HepG2 (cell line): ENCODE data around the gene PACS2. TPM values are rescaled to one million over a fixed set of nuclear protein-coding genes. Genes with fewer than 3 reads are reported as not detected.
A peak's percentile ranks its signal among the peaks of the same experiment; 100 is the strongest.

Experiments
- ATAD3A ChIP-seq: sonication (generic); formaldehyde crosslinking; IDR thresholded peaks from 2 replicates; pipeline ENCODE4 v1.4.0; 2020; ENCODE audit warnings: missing genetic modification reagents
- ATF7 ChIP-seq, 2 experiments: fragments of 450-650 bp in 1 of 2; sonication (generic) in 1 of 2; formaldehyde crosslinking in 1 of 2; IDR thresholded peaks; 2 replicates each; pipeline versions ENCODE4 v1.4.0 to v1.6.1; 2016 to 2020; ENCODE audit warnings: antibody characterized with exemption in 1 of 2, mild to moderate bottlenecking in 1 of 2, missing genetic modification reagents in 1 of 2
- ATM ChIP-seq: fragments of 450-650 bp; IDR thresholded peaks from 2 replicates; pipeline ENCODE4 v1.7.1; 2017; ENCODE audit warnings: mild to moderate bottlenecking, borderline replicate concordance
- CREB1 ChIP-seq, 2 experiments: fragments of 450-650 bp in 1 of 2; IDR thresholded peaks; 2 replicates each; pipeline ENCODE4 v1.6.1; 2016 to 2017; ENCODE audit warnings: control low read depth in 1 of 2, mild to moderate bottlenecking in 1 of 2, missing compliant biosample characterization in 1 of 2, missing genetic modification characterization in 1 of 2
- GTF2F1 ChIP-seq: fragments of 150-350 bp; IDR thresholded peaks from 2 replicates; pipeline ENCODE4 v1.6.1; 2014; ENCODE audit warnings: low read length
- HNF4G ChIP-seq, 2 experiments: sonication (generic) in 1 of 2; formaldehyde crosslinking in 1 of 2; IDR thresholded peaks; 2 replicates each; pipeline versions ENCODE4 v1.4.0 to v1.6.1; 2011 to 2020; ENCODE audit warnings: borderline replicate concordance in 2 of 2, low read depth in 2 of 2, mild to moderate bottlenecking in 2 of 2, low read length in 1 of 2, missing genetic modification reagents in 1 of 2, moderate library complexity in 1 of 2
- HOXA5 ChIP-seq: sonication (generic); formaldehyde crosslinking; IDR thresholded peaks from 2 replicates; pipeline ENCODE4 v1.4.0; 2020; ENCODE audit warnings: missing genetic modification reagents
- HOXA9 ChIP-seq: sonication (generic); formaldehyde crosslinking; IDR thresholded peaks from 2 replicates; pipeline ENCODE4 v1.8.1; 2022; ENCODE audit warnings: missing genetic modification reagents, mild to moderate bottlenecking, moderate library complexity, borderline replicate concordance
- KLF9 ChIP-seq: IDR thresholded peaks from 2 replicates; pipeline ENCODE4 v1.6.1; 2016; ENCODE audit warnings: low read depth
- RARA ChIP-seq: IDR thresholded peaks from 2 replicates; pipeline ENCODE4 v1.6.1; 2016; ENCODE audit warnings: missing genetic modification reagents, missing compliant biosample characterization
- SCMH1 ChIP-seq: sonication (generic); formaldehyde crosslinking; IDR thresholded peaks from 2 replicates; pipeline ENCODE4 v1.9.0; 2021; ENCODE audit warnings: missing genetic modification reagents, mild to moderate bottlenecking, borderline replicate concordance
- TP53 ChIP-seq: sonication (generic); formaldehyde crosslinking; conservative IDR thresholded peaks from 2 replicates; pipeline ENCODE4 v1.4.0; 2020; ENCODE audit warnings: missing genetic modification reagents
- ZBTB4 ChIP-seq: sonication (generic); formaldehyde crosslinking; IDR thresholded peaks from 2 replicates; pipeline ENCODE4 v1.4.0; 2020; ENCODE audit warnings: missing genetic modification reagents, mild to moderate bottlenecking, borderline replicate concordance
- ZFAT ChIP-seq: sonication (generic); formaldehyde crosslinking; conservative IDR thresholded peaks from 2 replicates; pipeline ENCODE4 v1.8.1; 2023; ENCODE audit warnings: missing genetic modification reagents, inconsistent platforms
- ZIK1 ChIP-seq: sonication (generic); formaldehyde crosslinking; IDR thresholded peaks from 2 replicates; pipeline ENCODE4 v1.5.0; 2020; ENCODE audit warnings: mild to moderate bottlenecking, low read depth, missing genetic modification reagents, borderline replicate concordance
- ZMYM4 ChIP-seq: sonication (generic); formaldehyde crosslinking; IDR thresholded peaks from 2 replicates; pipeline ENCODE4 v1.8.1; 2023; ENCODE audit warnings: mild to moderate bottlenecking, missing genetic modification reagents
- ZNF24 ChIP-seq: fragments of 450-650 bp; IDR thresholded peaks from 2 replicates; pipeline ENCODE4 v1.6.1; 2017; ENCODE audit warnings: antibody characterized with exemption, mild to moderate bottlenecking
- ZNF354B ChIP-seq: sonication (generic); formaldehyde crosslinking; IDR thresholded peaks from 2 replicates; pipeline ENCODE4 v1.8.0; 2022; ENCODE audit warnings: mild to moderate bottlenecking, missing genetic modification reagents
- ZNF605 ChIP-seq: sonication (generic); formaldehyde crosslinking; IDR thresholded peaks from 2 replicates; pipeline ENCODE4 v1.8.0; 2022; ENCODE audit warnings: mild to moderate bottlenecking, missing genetic modification reagents
- ZNF615 ChIP-seq: sonication (generic); formaldehyde crosslinking; IDR thresholded peaks from 2 replicates; pipeline ENCODE4 v1.5.0; 2020; ENCODE audit warnings: mild to moderate bottlenecking, missing genetic modification reagents, borderline replicate concordance
- ZNF703 ChIP-seq: sonication (generic); formaldehyde crosslinking; IDR thresholded peaks from 2 replicates; pipeline ENCODE4 v1.5.1; 2020; ENCODE audit warnings: missing genetic modification reagents, mild to moderate bottlenecking, moderate library complexity, borderline replicate concordance
- ZNF879 ChIP-seq: sonication (generic); formaldehyde crosslinking; IDR thresholded peaks from 2 replicates; pipeline ENCODE4 v1.8.1; 2023; ENCODE audit warnings: missing genetic modification reagents
- ZSCAN12 ChIP-seq: sonication (generic); formaldehyde crosslinking; IDR thresholded peaks from 2 replicates; pipeline ENCODE4 v1.9.0; 2021; ENCODE audit warnings: mild to moderate bottlenecking, missing genetic modification reagents
- polyA plus RNA-seq, 8 experiments: library from polyadenylated mRNA; depleted of rRNA in 3 of 8; stranded (reverse) in 7 of 8; unstranded in 1 of 8; fragments of >200 nt; fragmentation: Illumina TruSeq in 4 of 8; extraction: Trizol in 4 of 8; gene quantifications; 2 replicates each; pipeline versions ENCODE4 v1.2.1 to v1.2.3, GENCODE V29; 2011 to 2016; ENCODE audit warnings: low read depth in 4 of 8, missing spikeins in 1 of 8, mixed read lengths in 1 of 8; ENCODE audit not compliant: insufficient read depth in 1 of 8
- total RNA-seq, 5 experiments: library from RNA; depleted of rRNA; stranded (reverse); fragments of >200 nt; fragmentation: Illumina TruSeq; extraction: Trizol; gene quantifications; 2 replicates each; pipeline ENCODE4 v1.2.3, GENCODE V29; 2016; ENCODE audit warnings: low read depth in 1 of 5
- TF ChIP-seq, protein P1 (sequence below): sonication (generic); formaldehyde crosslinking; IDR thresholded peaks from 2 replicates; pipeline ENCODE4 v1.5.0; 2020; ENCODE audit warnings: mild to moderate bottlenecking, missing genetic modification reagents

Gene PACS2
- total and polyA plus RNA-seq, 2 of the 13 experiments (the other 11 are each of a cell fraction or from before 2014, with no cell fraction given), result 23.6 to 27.6 TPM

DNA sequence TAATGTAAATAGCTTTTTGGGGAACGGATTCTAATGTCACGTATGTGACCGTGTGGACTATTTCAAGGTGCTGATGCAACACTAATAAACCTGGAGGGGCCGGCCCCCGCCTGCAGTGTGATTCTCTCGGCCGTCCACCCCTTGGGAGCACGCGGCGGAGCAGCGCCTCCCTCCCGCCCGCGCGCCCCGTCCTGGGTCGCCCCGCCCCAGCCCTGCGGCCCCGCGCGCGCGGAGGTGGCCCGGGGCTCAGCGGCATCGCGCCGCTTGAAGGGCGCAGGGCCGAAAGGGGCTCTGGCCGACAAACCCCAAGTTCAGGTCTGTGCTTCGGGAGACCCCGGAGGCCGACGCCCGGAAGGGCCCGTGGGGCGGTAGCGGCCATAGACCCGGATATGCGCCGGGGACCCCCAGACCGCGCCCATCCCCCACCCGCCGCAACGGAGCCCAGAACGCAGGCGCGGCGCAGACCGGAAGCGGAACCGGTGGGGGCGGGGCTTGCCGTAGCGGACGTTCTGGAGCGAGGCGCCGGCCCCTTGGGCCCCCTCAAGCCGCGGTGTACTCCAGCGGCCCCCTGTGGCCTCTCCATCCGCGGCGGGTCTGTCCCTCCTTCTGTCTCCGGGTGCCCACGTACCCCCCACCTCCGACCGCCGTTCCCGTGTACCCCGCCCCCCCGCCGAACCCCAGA is 83.6 kb downstream of the PACS2 start, which contains the start of gene TEX22 (continued):
- TF ChIP-seq ZBTB4 (CRISPR knock-in tag), result no peak
- no peak for TF ChIP-seq GTF2F1
- 0 out of 2 replicates have a peak, but pooled peaks have one; percentile 25 for TF ChIP-seq HOXA9 (CRISPR knock-in tag)
- no peak for TF ChIP-seq SCMH1
- no peak; the same call in none of the 2 replicates for TF ChIP-seq ZIK1 (CRISPR knock-in tag)
- no peak for TF ChIP-seq ATM
- peak; percentile 46 for TF ChIP-seq ZMYM4
- peak; percentile 75; the same call in 1 of the 2 replicates for TF ChIP-seq HOXA5 (CRISPR knock-in tag)
- TF ChIP-seq ATF7 (IDR thresholded peaks at IDR 0.05), result no peak
- TF ChIP-seq ATF7 (CRISPR knock-in tag; IDR thresholded peaks at IDR 0.05), result no peak
- TF ChIP-seq, protein P1, sequence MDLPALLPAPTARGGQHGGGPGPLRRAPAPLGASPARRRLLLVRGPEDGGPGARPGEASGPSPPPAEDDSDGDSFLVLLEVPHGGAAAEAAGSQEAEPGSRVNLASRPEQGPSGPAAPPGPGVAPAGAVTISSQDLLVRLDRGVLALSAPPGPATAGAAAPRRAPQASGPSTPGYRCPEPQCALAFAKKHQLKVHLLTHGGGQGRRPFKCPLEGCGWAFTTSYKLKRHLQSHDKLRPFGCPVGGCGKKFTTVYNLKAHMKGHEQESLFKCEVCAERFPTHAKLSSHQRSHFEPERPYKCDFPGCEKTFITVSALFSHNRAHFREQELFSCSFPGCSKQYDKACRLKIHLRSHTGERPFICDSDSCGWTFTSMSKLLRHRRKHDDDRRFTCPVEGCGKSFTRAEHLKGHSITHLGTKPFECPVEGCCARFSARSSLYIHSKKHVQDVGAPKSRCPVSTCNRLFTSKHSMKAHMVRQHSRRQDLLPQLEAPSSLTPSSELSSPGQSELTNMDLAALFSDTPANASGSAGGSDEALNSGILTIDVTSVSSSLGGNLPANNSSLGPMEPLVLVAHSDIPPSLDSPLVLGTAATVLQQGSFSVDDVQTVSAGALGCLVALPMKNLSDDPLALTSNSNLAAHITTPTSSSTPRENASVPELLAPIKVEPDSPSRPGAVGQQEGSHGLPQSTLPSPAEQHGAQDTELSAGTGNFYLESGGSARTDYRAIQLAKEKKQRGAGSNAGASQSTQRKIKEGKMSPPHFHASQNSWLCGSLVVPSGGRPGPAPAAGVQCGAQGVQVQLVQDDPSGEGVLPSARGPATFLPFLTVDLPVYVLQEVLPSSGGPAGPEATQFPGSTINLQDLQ (CRISPR knock-in tag), result peak; percentile 71; the same call in 1 of the 2 replicates
- TF ChIP-seq ZNF354B (CRISPR knock-in tag), result 0 out of 2 replicates have a peak, but pooled peaks have one; percentile 66
- TF ChIP-seq ZNF605 (CRISPR knock-in tag), result no peak
- no peak for TF ChIP-seq ZNF879
- TF ChIP-seq ZNF703, result no peak
- TF ChIP-seq ZFAT, result 0 out of 2 replicates have a peak, but pooled peaks have one; percentile 12
- TF ChIP-seq CREB1 (IDR thresholded peaks at IDR 0.05), result no peak
- no peak for TF ChIP-seq CREB1 (CRISPR knock-in tag; IDR thresholded peaks at IDR 0.05)
- 0 out of 2 replicates have a peak, but pooled peaks have one; percentile 16 for TF ChIP-seq TP53 (CRISPR knock-in tag)
- no peak for TF ChIP-seq ZNF615 (CRISPR knock-in tag)
- TF ChIP-seq RARA (CRISPR knock-in tag), result no peak
- TF ChIP-seq ZSCAN12 (CRISPR knock-in tag), result no peak; the same call in 1 of the 2 replicates
- TF ChIP-seq ZNF24, result no peak
- no peak for TF ChIP-seq ATAD3A
- TF ChIP-seq HNF4G (IDR thresholded peaks at IDR 0.05; ENCODE audit: borderline replicate concordance, low read depth, low read length), result no peak
- TF ChIP-seq HNF4G (CRISPR knock-in tag; IDR thresholded peaks at IDR 0.05; ENCODE audit: borderline replicate concordance, low read depth), result no peak
- TF ChIP-seq KLF9, result peak; percentile 79; the same call in 1 of the 2 replicates
